PC-9 (cell line): ENCODE measurements around the gene PACRGL. TPM values are rescaled to one million over a fixed set of nuclear protein-coding genes. Genes with fewer than 3 reads are reported as not detected.

Experiments used
- BruUV-seq: library from RNA; stranded (reverse); fragments of 400-500 nt; replicated peaks from 2 replicates; lab custom pipeline; 2021; lab: Mats Ljungman, UMichigan
- CTCF ChIA-PET: fragments of 300-600 bp; sonication (Branson Sonifier 250); formaldehyde crosslinking; loops from one replicate; lab custom pipeline; 2022; ENCODE audit warnings: antibody characterized with exemption; lab: Charles Lee
- POLR2A ChIA-PET: fragments of 300-600 bp; sonication (Branson Sonifier 250); formaldehyde crosslinking; loops from one replicate; lab custom pipeline; 2022; ENCODE audit warnings: antibody characterized with exemption; ENCODE audit not compliant: unreplicated experiment; lab: Charles Lee
- DNase-seq, 2 experiments: peaks; one replicate each; pipeline versions ENCODE4 v3.0.0 to v3.0.0-alpha.2; 2015 to 2022; ENCODE audit warnings: mixed read lengths in 1 of 2
- H2AFZ ChIP-seq: fragments of 200-600 bp; sonication (generic); 2 replicates; pipeline ENCODE4 v1.8.1; 2017; ENCODE audit warnings: antibody characterized with exemption
- H3F3A ChIP-seq: fragments of 200-600 bp; sonication (generic); 2 replicates; pipeline ENCODE4 v1.8.1; 2017; ENCODE audit warnings: antibody characterized with exemption, mild to moderate bottlenecking, low read depth; ENCODE audit not compliant: insufficient read depth
- H3K27ac ChIP-seq: fragments of 200-600 bp; sonication (generic); 2 replicates; pipeline ENCODE4 v1.6.1; 2016; ENCODE audit warnings: mixed run types
- H3K27me3 ChIP-seq: fragments of 200-600 bp; sonication (generic); 2 replicates; pipeline ENCODE4 v1.6.1; 2016; ENCODE audit warnings: low read depth, mixed run types; ENCODE audit not compliant: insufficient read depth
- H3K36me3 ChIP-seq: fragments of 200-600 bp; sonication (generic); 2 replicates; pipeline ENCODE4 v1.6.1; 2016; ENCODE audit warnings: low read depth, mixed run types
- H3K4me1 ChIP-seq: fragments of 200-600 bp; sonication (generic); replicated peaks from 2 replicates; pipeline ENCODE4 v1.6.1; 2016; ENCODE audit warnings: mixed run types; ENCODE audit not compliant: insufficient read depth
- H3K4me2 ChIP-seq: fragments of 200-600 bp; sonication (generic); 2 replicates; pipeline ENCODE4 v1.6.1; 2017; ENCODE audit warnings: mixed run types
- H3K4me3 ChIP-seq: fragments of 200-600 bp; sonication (generic); 2 replicates; pipeline ENCODE4 v1.6.1; 2016; ENCODE audit warnings: mixed run types
- H3K79me2 ChIP-seq: fragments of 200-600 bp; sonication (generic); 2 replicates; pipeline ENCODE4 v1.6.1; 2017; ENCODE audit warnings: low read depth, mixed run types
- H3K9me2 ChIP-seq: fragments of 200-600 bp; sonication (generic); 2 replicates; pipeline ENCODE4 v1.8.1; 2017; ENCODE audit warnings: mild to moderate bottlenecking; ENCODE audit not compliant: insufficient read depth
- H3K9me3 ChIP-seq: fragments of 200-600 bp; sonication (generic); 2 replicates; pipeline ENCODE4 v1.8.1; 2016; ENCODE audit warnings: low read depth; ENCODE audit not compliant: insufficient read depth
- H4K20me1 ChIP-seq: fragments of 200-600 bp; sonication (generic); 2 replicates; pipeline ENCODE4 v1.8.1; 2017; ENCODE audit not compliant: insufficient read depth
- CTCF ChIP-seq: fragments of 200-600 bp; sonication (generic); conservative IDR thresholded peaks from 2 replicates; pipeline ENCODE4 v1.6.1; 2017; ENCODE audit warnings: mixed run types, antibody characterized with exemption, mild to moderate bottlenecking, moderate library complexity
- EZH2 ChIP-seq: fragments of 200-600 bp; sonication (generic); IDR thresholded peaks from 2 replicates; pipeline ENCODE4 v1.8.0; 2017; ENCODE audit warnings: antibody characterized with exemption, low read depth
- intact Hi-C: fragments of 100-400 bp; cut with micrococcal nuclease; formaldehyde crosslinking; loops from one replicate; pipeline ENCODE4 v1.10.0; 2022; ENCODE audit not compliant: unreplicated experiment
- total RNA-seq: library from RNA; stranded (reverse); gene quantifications from 2 replicates; pipeline ENCODE4 v1.2.3, GENCODE V29; 2021

PACRGL gene
- total RNA-seq, 1 experiment from 2014 or later, result 23.0 TPM

- H2AFZ ChIP-seq, result no peak overlapping the region
- no peaks in the 10 kb centered on the region for H3K27me3 ChIP-seq
- H3K4me1 ChIP-seq, result no peaks in the 10 kb centered on the region
- no peak overlapping the region for H3K4me3 ChIP-seq
- H3K36me3 ChIP-seq, result no peaks in the 10 kb centered on the region
- CTCF ChIA-PET, result no interaction called here
- H3K27ac ChIP-seq, result no peak overlapping the region
- no peaks in the 10 kb centered on the region for H3F3A ChIP-seq
- no peaks in the 10 kb centered on the region for H3K79me2 ChIP-seq
- DNase-seq, result no peak
- H3K9me3 ChIP-seq, result no peaks in the 10 kb centered on the region
- no peaks in the 10 kb centered on the region for H4K20me1 ChIP-seq
- TF ChIP-seq CTCF, result no peak
- TF ChIP-seq EZH2, result no peak
- H3K9me2 ChIP-seq, result no peaks in the 10 kb centered on the region
- intact Hi-C loops, result no loop called here
- no TSS peak for BruUV-seq
- H3K4me2 ChIP-seq, result no peak overlapping the region
- POLR2A ChIA-PET, result no interaction called here
These were observed 24.5 kb upstream of the PACRGL start for GRCh38 chr4:20675786-20676185.

- Histone ChIP-seq H3F3A (no peaks in the 10 kb centered on the region), H3K9me2 (no peaks in the 10 kb centered on the region), H4K20me1 (no peaks in the 10 kb centered on the region), H3K4me2 (no peak overlapping the region), H2AFZ (no peak overlapping the region), H3K4me3 (no peak overlapping the region), H3K4me1 (no peaks in the 10 kb centered on the region), H3K9me3 (no peaks in the 10 kb centered on the region), H3K79me2 (no peaks in the 10 kb centered on the region), H3K36me3 (no peaks in the 10 kb centered on the region), H3K27me3 (no peaks in the 10 kb centered on the region), H3K27ac (no peak overlapping the region)
- POLR2A ChIA-PET, result no interaction called here
- BruUV-seq, result no TSS peak
- no peak for DNase-seq
- CTCF ChIA-PET, result no interaction called here
- intact Hi-C loops, result no loop called here
- TF ChIP-seq CTCF (no peak), EZH2 (no peak)
These were observed 23.6 kb upstream of the PACRGL start for GRCh38 chr4:20676501-20677197.

GRCh38 chr4:20678400-20678799, 21.9 kb upstream of the PACRGL start:
- Histone ChIP-seq H4K20me1 (no peaks in the 10 kb centered on the region), H3K4me1 (no peaks in the 10 kb centered on the region), H3K9me3 (no peaks in the 10 kb centered on the region), H3K9me2 (no peaks in the 10 kb centered on the region), H3K4me3 (no peak overlapping the region), H2AFZ (no peak overlapping the region), H3K79me2 (no peaks in the 10 kb centered on the region), H3K4me2 (no peak overlapping the region), H3K27ac (no peak overlapping the region), H3F3A (no peaks in the 10 kb centered on the region), H3K27me3 (no peaks in the 10 kb centered on the region), H3K36me3 (no peaks in the 10 kb centered on the region)
- no peak for TF ChIP-seq EZH2
- ChIA-PET CTCF (no interaction called here), POLR2A (no interaction called here)
- DNase-seq, result no peak
- intact Hi-C loops, result no loop called here
- no TSS peak for BruUV-seq

- CTCF ChIA-PET, result no interaction called here
- H3K36me3 ChIP-seq, result no peaks in the 10 kb centered on the region
- H2AFZ ChIP-seq, result no peak overlapping the region
- no peaks in the 10 kb centered on the region for H3K9me2 ChIP-seq
- no peaks in the 10 kb centered on the region for H3K9me3 ChIP-seq
- no peak overlapping the region for H3K4me2 ChIP-seq
- H4K20me1 ChIP-seq, result no peaks in the 10 kb centered on the region
- no peaks in the 10 kb centered on the region for H3K27me3 ChIP-seq
- POLR2A ChIA-PET, result no interaction called here
- no peaks in the 10 kb centered on the region for H3F3A ChIP-seq
- TF ChIP-seq CTCF, result no peak
- TF ChIP-seq EZH2, result no peak
- H3K27ac ChIP-seq, result no peak overlapping the region
- BruUV-seq, result no TSS peak
- intact Hi-C loops, result no loop called here
- no peaks in the 10 kb centered on the region for H3K4me1 ChIP-seq
- DNase-seq, result no peak
- H3K79me2 ChIP-seq, result no peaks in the 10 kb centered on the region
- no peak overlapping the region for H3K4me3 ChIP-seq
These were observed 20.3 kb upstream of the PACRGL start for GRCh38 chr4:20679951-20680350.
